ENCODE data around the gene STK11. TPM values are rescaled to one million over a fixed set of nuclear protein-coding genes. Genes with fewer than 3 reads are reported as not detected.

STK11 gene
- total and polyA plus RNA-seq, 12 donors, result 37.8 to 148 (median 93.7) TPM

GRCh38 chr19:1156830-1157615 lies 48.6 kb upstream of the STK11 start:
- H3K9me3 ChIP-seq (replicated peaks in 1 of 3), result no peaks in the 10 kb centered on the region
- peak overlapping the region in 4 of 5 donors; percentile 48 to 99 (median 99) for H3K27ac ChIP-seq
- H3K4me1 ChIP-seq (replicated peaks in 1 of 2), result peaks cover 29 to 46% of the 10 kb centered on the region in 2 donors
- WGBS, 4 donors, result 91 to 97% (median 94%) methylated on average over 17 to 46 of the region's 46 CpGs
- H3K27me3 ChIP-seq, result no peaks in the 10 kb centered on the region
- DNase-seq, result peak in 1 of 7 donors; percentile 44
- H3K36me3 ChIP-seq (replicated peaks in 1 of 2), result peaks cover 0 to 22% of the 10 kb centered on the region in 2 donors
- intact Hi-C loops (cut with DNase I), result no loop called here
- no peak overlapping the region for H3K4me3 ChIP-seq
- TF ChIP-seq CTCF (IDR thresholded peaks at IDR 0.05) (no peak), POLR2A (IDR thresholded peaks at IDR 0.05) (no peak)

GRCh38 chr19:1157931-1158884 lies 47.4 kb upstream of the STK11 start:
- H3K27ac ChIP-seq, result peak overlapping the region in 2 of 5 donors; percentile 38 to 99
- H3K4me3 ChIP-seq, result no peak overlapping the region
- H3K36me3 ChIP-seq (replicated peaks in 1 of 2), result peaks cover 0 to 13% of the 10 kb centered on the region in 2 donors
- intact Hi-C loops (cut with DNase I), result no loop called here
- WGBS, 4 donors, result 88 to 95% (median 94%) methylated on average over 39 to 69 of the region's 69 CpGs
- no peak for DNase-seq
- no peaks in the 10 kb centered on the region for H3K9me3 ChIP-seq (replicated peaks in 1 of 3)
- TF ChIP-seq CTCF (IDR thresholded peaks at IDR 0.05) (no peak), POLR2A (IDR thresholded peaks at IDR 0.05) (no peak)
- H3K4me1 ChIP-seq (replicated peaks in 1 of 2), result peaks cover 37 to 49% of the 10 kb centered on the region in 2 donors
- H3K27me3 ChIP-seq, result no peaks in the 10 kb centered on the region

GRCh38 chr19:1158885-1159448 lies 46.6 kb upstream of the STK11 start:
- no peak for TF ChIP-seq CTCF (IDR thresholded peaks at IDR 0.05)
- no peak for TF ChIP-seq POLR2A (IDR thresholded peaks at IDR 0.05)
- Histone ChIP-seq H3K36me3 (replicated peaks in 1 of 2) (peaks cover 0 to 8% of the 10 kb centered on the region in 2 donors), H3K9me3 (replicated peaks in 1 of 3) (no peaks in the 10 kb centered on the region), H3K4me3 (no peak overlapping the region), H3K27me3 (no peaks in the 10 kb centered on the region), H3K27ac (peak overlapping the region in 2 of 5 donors; percentile 38 to 99), H3K4me1 (replicated peaks in 1 of 2) (peaks cover 35 to 53% of the 10 kb centered on the region in 2 donors)
- no peak for DNase-seq
- intact Hi-C loops (cut with DNase I), result no loop called here
- 90 to 94% (median 91%) methylated on average over 16 to 32 of the region's 32 CpGs for WGBS, 4 donors
